GM12801 (cell line): ENCODE results near the gene KIAA0753.

Experiments used
- CTCF ChIP-seq: IDR thresholded peaks from one replicate; pipeline ENCODE4 v1.5.1; 2011; ENCODE audit warnings: control low read depth; ENCODE audit not compliant: insufficient read length; ENCODE audit errors: extremely low read depth

The KIAA0753 gene

GRCh38 chr17:6532441-6532885, 108.0 kb downstream of the KIAA0753 start:
- TF ChIP-seq CTCF = no peak

- TF ChIP-seq CTCF = no peak
These were observed 108.9 kb downstream of the KIAA0753 start for GRCh38 chr17:6531575-6531974.

GRCh38 chr17:6530324-6530920, 110.1 kb downstream of the KIAA0753 start:
- no peak for TF ChIP-seq CTCF

- no peak for TF ChIP-seq CTCF
These were observed 112.0 kb downstream of the KIAA0753 start for GRCh38 chr17:6528557-6528956.
